ENCODE measurements around the gene PPP2R5C. TPM values are rescaled to one million over a fixed set of nuclear protein-coding genes. Genes with fewer than 3 reads are reported as not detected.

Gene PPP2R5C
- total and polyA plus RNA-seq, 9 of the 15 experiments (the other 6 are each of a cell fraction or from before 2014, with no cell fraction given): 284 to 617 (median 395) TPM

- TF ChIP-seq MTA3 (IDR thresholded peaks at IDR 0.05; ENCODE audit: borderline replicate concordance) (no peak), EP400 (IDR thresholded peaks at IDR 0.05) (peak; percentile 51; the same call in 1 of the 2 replicates), SNRNP70 (optimal IDR thresholded peaks at IDR 0.05; ENCODE audit: low read depth, low read length) (no peak), SRSF7 (optimal IDR thresholded peaks at IDR 0.05; ENCODE audit: low read depth, low read length) (no peak), CREB1 (IDR thresholded peaks at IDR 0.05) (peak; percentile 62), CREB1 (CRISPR knock-in tag; IDR thresholded peaks at IDR 0.05) (peak; percentile 28), MAX (CRISPR knock-in tag; IDR thresholded peaks at IDR 0.05) (peak; percentile 58), KLF6 (CRISPR knock-in tag; IDR thresholded peaks at IDR 0.05; ENCODE audit: borderline replicate concordance) (no peak), E2F6 (IDR thresholded peaks at IDR 0.05; ENCODE audit: borderline replicate concordance in 1 of 2, extremely low read depth in 1 of 2, insufficient read depth in 1 of 2, insufficient read length in 1 of 2, low read depth in 1 of 2, low read length in 1 of 2, poor library complexity in 1 of 2, severe bottlenecking in 1 of 2) (peak in 1 of 2 experiments; percentile 29), PTRF (tag; IDR thresholded peaks at IDR 0.05) (no peak), POLR2AphosphoS5 (IDR thresholded peaks at IDR 0.05; ENCODE audit: control insufficient read depth, insufficient read depth, low read depth, low read length) (peak; percentile 79), FOXM1 (IDR thresholded peaks at IDR 0.05; ENCODE audit: low read depth) (no peak), FOXM1 (CRISPR knock-in tag; IDR thresholded peaks at IDR 0.05; ENCODE audit: low read depth) (no peak), HSF4 (CRISPR knock-in tag; IDR thresholded peaks at IDR 0.05; ENCODE audit: borderline replicate concordance) (no peak), HNRNPLL (IDR thresholded peaks at IDR 0.05; ENCODE audit: low read depth, low read length, poor library complexity, severe bottlenecking) (peak; percentile 66), SIX5 (IDR thresholded peaks at IDR 0.05; ENCODE audit: borderline replicate concordance in 1 of 2, insufficient read depth in 1 of 2, low read depth in 1 of 2, low read length in 2 of 2) (peak; percentile 57 to 62; a peak in 2 of 4 replicates), IRF1 (CRISPR knock-in tag; IDR thresholded peaks at IDR 0.05; ENCODE audit: borderline replicate concordance) (no peak), ZNF699 (CRISPR knock-in tag; IDR thresholded peaks at IDR 0.05; ENCODE audit: insufficient replicate concordance) (no peak), ZNF655 (CRISPR knock-in tag; IDR thresholded peaks at IDR 0.05) (no peak), OTX1 (CRISPR knock-in tag; IDR thresholded peaks at IDR 0.05) (no peak), SP1 (CRISPR knock-in tag; IDR thresholded peaks at IDR 0.05) (peak; percentile 47; the same call in 1 of the 2 replicates), ZNF408 (CRISPR knock-in tag; IDR thresholded peaks at IDR 0.05; ENCODE audit: low read depth) (no peak), SRSF9 (IDR thresholded peaks at IDR 0.05; ENCODE audit: borderline replicate concordance, low read depth, low read length) (no peak), POLR2B (IDR thresholded peaks at IDR 0.05; ENCODE audit: low read depth, partially characterized antibody) (peak; percentile 70)
Observed at GRCh38 chr14:101964297-101965180, 203.0 kb downstream of the PPP2R5C start, which contains the start of gene DYNC1H1 (continued).
